ENCODE data around the gene SYPL2.

DNA sequence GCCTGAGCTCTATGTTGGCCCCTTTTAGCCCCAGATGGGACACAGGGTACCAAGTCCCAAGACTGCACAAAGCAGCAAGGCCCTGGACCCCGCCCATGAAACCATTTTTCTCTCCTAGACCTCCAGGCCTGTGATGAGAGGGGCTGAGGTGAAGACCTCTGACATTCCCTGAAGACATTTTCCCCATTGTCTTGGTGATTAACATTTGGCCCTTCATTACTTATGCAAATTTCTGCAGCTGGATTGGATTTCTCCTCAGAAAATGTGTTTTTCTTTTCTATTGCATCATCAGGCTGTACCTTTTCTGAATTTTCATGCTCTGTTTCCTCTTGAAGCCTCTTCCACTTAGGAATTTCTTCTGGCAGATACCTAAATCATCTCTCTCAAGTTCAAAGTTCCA is 31.9 kb upstream of the SYPL2 start:
- no peak for TF ChIP-seq POLR2AphosphoS5 (IDR thresholded peaks at IDR 0.05; ENCODE audit: low read depth, low read length)
- no peak for TF ChIP-seq POLR2A (IDR thresholded peaks at IDR 0.05; ENCODE audit: low read depth, low read length)
